HepG2 (cell line): ENCODE data around the gene MMP28. TPM values are rescaled to one million over a fixed set of nuclear protein-coding genes. Genes with fewer than 3 reads are reported as not detected.
A peak's percentile ranks its signal among the peaks of the same experiment; 100 is the strongest.

Experiments used
- CCDC6 ChIP-seq: sonication (generic); formaldehyde crosslinking; IDR thresholded peaks from 2 replicates; pipeline ENCODE4 v1.8.1; 2022; ENCODE audit warnings: mild to moderate bottlenecking, missing genetic modification reagents, moderate library complexity
- ELF1 ChIP-seq: sonication (generic); formaldehyde crosslinking; IDR thresholded peaks from 2 replicates; pipeline ENCODE4 v1.4.0; 2020; ENCODE audit warnings: missing genetic modification reagents
- HOXA3 ChIP-seq: sonication (generic); formaldehyde crosslinking; IDR thresholded peaks from 2 replicates; pipeline ENCODE4 v1.5.0; 2020; ENCODE audit warnings: missing genetic modification reagents
- ISX ChIP-seq: sonication (generic); formaldehyde crosslinking; conservative IDR thresholded peaks from 2 replicates; pipeline ENCODE4 v1.5.0; 2020; ENCODE audit warnings: missing genetic modification reagents
- MAZ ChIP-seq, 2 experiments: sonication (generic) in 1 of 2; formaldehyde crosslinking in 1 of 2; IDR thresholded peaks; 2 replicates each; pipeline versions ENCODE4 v1.5.0 to v1.6.1; 2012 to 2020; ENCODE audit warnings: low read depth in 2 of 2, mild to moderate bottlenecking in 2 of 2, borderline replicate concordance in 1 of 2, improper control_type of control experiment in 1 of 2, low read length in 1 of 2, missing genetic modification reagents in 1 of 2, moderate library complexity in 1 of 2
- NFKB2 ChIP-seq: sonication (generic); formaldehyde crosslinking; IDR thresholded peaks from 2 replicates; pipeline ENCODE4 v1.4.0; 2020; ENCODE audit warnings: missing genetic modification reagents, borderline replicate concordance
- POLR2G ChIP-seq: fragments of 200-400 bp; formaldehyde crosslinking; IDR thresholded peaks from 2 replicates; pipeline ENCODE4 v1.6.1; 2018; ENCODE audit warnings: mild to moderate bottlenecking, low read depth, low read length, moderate library complexity
- REPIN1 ChIP-seq: sonication (generic); formaldehyde crosslinking; IDR thresholded peaks from 2 replicates; pipeline ENCODE4 v1.8.0; 2022; ENCODE audit warnings: missing genetic modification reagents, low read depth, mild to moderate bottlenecking, borderline replicate concordance
- TEAD3 ChIP-seq: optimal IDR thresholded peaks from 2 replicates; pipeline ENCODE3; 2016; ENCODE audit warnings: borderline replicate concordance
- XRCC5 ChIP-seq: fragments of 200-400 bp; formaldehyde crosslinking; optimal IDR thresholded peaks from 2 replicates; pipeline ENCODE3; 2017; ENCODE audit warnings: mild to moderate bottlenecking, low read length
- ZMYM4 ChIP-seq: sonication (generic); formaldehyde crosslinking; IDR thresholded peaks from 2 replicates; pipeline ENCODE4 v1.8.1; 2023; ENCODE audit warnings: mild to moderate bottlenecking, missing genetic modification reagents
- ZNF382 ChIP-seq: sonication (generic); formaldehyde crosslinking; IDR thresholded peaks from 2 replicates; pipeline ENCODE4 v1.5.0; 2020; ENCODE audit warnings: missing genetic modification reagents, mild to moderate bottlenecking, borderline replicate concordance
- polyA plus RNA-seq, 8 experiments: library from polyadenylated mRNA; depleted of rRNA in 3 of 8; stranded (reverse) in 7 of 8; unstranded in 1 of 8; fragments of >200 nt; fragmentation: Illumina TruSeq in 4 of 8; extraction: Trizol in 4 of 8; gene quantifications; 2 replicates each; pipeline versions ENCODE4 v1.2.1 to v1.2.3, GENCODE V29; 2011 to 2016; ENCODE audit warnings: low read depth in 4 of 8, missing spikeins in 1 of 8, mixed read lengths in 1 of 8; ENCODE audit not compliant: insufficient read depth in 1 of 8
- total RNA-seq, 5 experiments: library from RNA; depleted of rRNA; stranded (reverse); fragments of >200 nt; fragmentation: Illumina TruSeq; extraction: Trizol; gene quantifications; 2 replicates each; pipeline ENCODE4 v1.2.3, GENCODE V29; 2016; ENCODE audit warnings: low read depth in 1 of 5
- TF ChIP-seq, protein P1 (sequence below): IDR thresholded peaks from 2 replicates; pipeline ENCODE4 v1.4.0; 2020; ENCODE audit warnings: mild to moderate bottlenecking, missing genetic modification reagents
- TF ChIP-seq, protein P2 (sequence below): sonication (generic); formaldehyde crosslinking; IDR thresholded peaks from 2 replicates; pipeline ENCODE4 v1.9.0; 2022; ENCODE audit warnings: missing genetic modification reagents, mild to moderate bottlenecking, borderline replicate concordance
- TF ChIP-seq, protein P3 (sequence below): sonication (generic); formaldehyde crosslinking; conservative IDR thresholded peaks from 2 replicates; pipeline ENCODE4 v1.4.0; 2020; ENCODE audit warnings: mild to moderate bottlenecking, missing genetic modification reagents, moderate library complexity
- TF ChIP-seq, protein P4 (sequence below): sonication (generic); formaldehyde crosslinking; IDR thresholded peaks from 2 replicates; pipeline ENCODE4 v1.4.0; 2020; ENCODE audit warnings: missing genetic modification reagents

MMP28 gene
- total and polyA plus RNA-seq, 2 of the 13 experiments (the other 11 are each of a cell fraction or from before 2014, with no cell fraction given) = not detected

DNA sequence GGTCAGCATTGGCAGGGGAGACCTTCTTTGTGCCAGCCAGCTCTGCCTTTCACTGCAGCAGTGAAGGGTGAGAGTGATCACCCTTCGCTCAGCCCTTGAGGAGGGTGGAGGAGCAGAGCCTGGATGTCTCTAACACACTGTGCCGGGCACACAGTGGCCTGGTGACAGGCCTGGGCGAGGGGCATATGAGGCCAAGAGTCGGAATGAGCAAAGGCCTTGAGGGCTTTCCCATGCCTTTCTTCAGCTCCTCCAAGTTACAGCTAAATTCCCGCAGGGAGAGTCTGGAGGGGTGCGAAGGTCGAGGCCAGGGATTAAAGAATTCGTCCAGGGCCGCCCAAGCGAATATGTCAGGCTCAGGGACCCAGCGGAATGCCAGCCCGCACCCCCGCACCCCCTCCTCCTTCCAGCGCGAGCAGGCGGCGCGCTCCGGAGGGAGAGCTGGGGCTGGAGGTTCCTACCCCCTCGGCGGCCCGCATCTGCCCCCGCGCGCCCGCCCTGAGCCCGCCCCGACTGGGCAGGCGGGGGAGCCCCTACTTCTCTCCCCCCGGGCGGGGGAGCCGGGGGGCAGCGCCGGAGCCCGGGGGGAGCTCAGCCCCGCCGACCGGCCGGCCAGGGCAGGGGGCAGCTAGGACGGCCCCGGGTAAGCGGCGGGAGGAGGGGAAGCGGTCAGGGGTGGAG is 64.1 kb downstream of the MMP28 start, which contains the start of gene RASL10B (continued):
- TF ChIP-seq, protein P1, sequence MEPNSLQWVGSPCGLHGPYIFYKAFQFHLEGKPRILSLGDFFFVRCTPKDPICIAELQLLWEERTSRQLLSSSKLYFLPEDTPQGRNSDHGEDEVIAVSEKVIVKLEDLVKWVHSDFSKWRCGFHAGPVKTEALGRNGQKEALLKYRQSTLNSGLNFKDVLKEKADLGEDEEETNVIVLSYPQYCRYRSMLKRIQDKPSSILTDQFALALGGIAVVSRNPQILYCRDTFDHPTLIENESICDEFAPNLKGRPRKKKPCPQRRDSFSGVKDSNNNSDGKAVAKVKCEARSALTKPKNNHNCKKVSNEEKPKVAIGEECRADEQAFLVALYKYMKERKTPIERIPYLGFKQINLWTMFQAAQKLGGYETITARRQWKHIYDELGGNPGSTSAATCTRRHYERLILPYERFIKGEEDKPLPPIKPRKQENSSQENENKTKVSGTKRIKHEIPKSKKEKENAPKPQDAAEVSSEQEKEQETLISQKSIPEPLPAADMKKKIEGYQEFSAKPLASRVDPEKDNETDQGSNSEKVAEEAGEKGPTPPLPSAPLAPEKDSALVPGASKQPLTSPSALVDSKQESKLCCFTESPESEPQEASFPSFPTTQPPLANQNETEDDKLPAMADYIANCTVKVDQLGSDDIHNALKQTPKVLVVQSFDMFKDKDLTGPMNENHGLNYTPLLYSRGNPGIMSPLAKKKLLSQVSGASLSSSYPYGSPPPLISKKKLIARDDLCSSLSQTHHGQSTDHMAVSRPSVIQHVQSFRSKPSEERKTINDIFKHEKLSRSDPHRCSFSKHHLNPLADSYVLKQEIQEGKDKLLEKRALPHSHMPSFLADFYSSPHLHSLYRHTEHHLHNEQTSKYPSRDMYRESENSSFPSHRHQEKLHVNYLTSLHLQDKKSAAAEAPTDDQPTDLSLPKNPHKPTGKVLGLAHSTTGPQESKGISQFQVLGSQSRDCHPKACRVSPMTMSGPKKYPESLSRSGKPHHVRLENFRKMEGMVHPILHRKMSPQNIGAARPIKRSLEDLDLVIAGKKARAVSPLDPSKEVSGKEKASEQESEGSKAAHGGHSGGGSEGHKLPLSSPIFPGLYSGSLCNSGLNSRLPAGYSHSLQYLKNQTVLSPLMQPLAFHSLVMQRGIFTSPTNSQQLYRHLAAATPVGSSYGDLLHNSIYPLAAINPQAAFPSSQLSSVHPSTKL = peak; percentile 29; the same call in 1 of the 2 replicates
- TF ChIP-seq HOXA3 (CRISPR knock-in tag) (peak; percentile 24; the same call in 1 of the 2 replicates), ZNF382 (CRISPR knock-in tag) (no peak), REPIN1 (0 out of 2 replicates have a peak, but pooled peaks have one; percentile 41), ISX (CRISPR knock-in tag) (no peak), XRCC5 (peak; percentile 55), POLR2G (peak; percentile 54), NFKB2 (CRISPR knock-in tag) (peak; percentile 34; the same call in 1 of the 2 replicates), TEAD3 (peak; percentile 68), ELF1 (CRISPR knock-in tag) (no peak), ZMYM4 (peak; percentile 50; the same call in 1 of the 2 replicates), MAZ (IDR thresholded peaks at IDR 0.05; ENCODE audit: borderline replicate concordance, low read depth, low read length) (peak; percentile 66; the same call in 1 of the 2 replicates), MAZ (CRISPR knock-in tag; IDR thresholded peaks at IDR 0.05; ENCODE audit: low read depth) (peak; percentile 62), CCDC6 (CRISPR knock-in tag) (0 out of 2 replicates have a peak, but pooled peaks have one; percentile 38)
- TF ChIP-seq, protein P2, sequence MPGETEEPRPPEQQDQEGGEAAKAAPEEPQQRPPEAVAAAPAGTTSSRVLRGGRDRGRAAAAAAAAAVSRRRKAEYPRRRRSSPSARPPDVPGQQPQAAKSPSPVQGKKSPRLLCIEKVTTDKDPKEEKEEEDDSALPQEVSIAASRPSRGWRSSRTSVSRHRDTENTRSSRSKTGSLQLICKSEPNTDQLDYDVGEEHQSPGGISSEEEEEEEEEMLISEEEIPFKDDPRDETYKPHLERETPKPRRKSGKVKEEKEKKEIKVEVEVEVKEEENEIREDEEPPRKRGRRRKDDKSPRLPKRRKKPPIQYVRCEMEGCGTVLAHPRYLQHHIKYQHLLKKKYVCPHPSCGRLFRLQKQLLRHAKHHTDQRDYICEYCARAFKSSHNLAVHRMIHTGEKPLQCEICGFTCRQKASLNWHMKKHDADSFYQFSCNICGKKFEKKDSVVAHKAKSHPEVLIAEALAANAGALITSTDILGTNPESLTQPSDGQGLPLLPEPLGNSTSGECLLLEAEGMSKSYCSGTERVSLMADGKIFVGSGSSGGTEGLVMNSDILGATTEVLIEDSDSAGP (CRISPR knock-in tag) = 0 out of 2 replicates have a peak, but pooled peaks have one; percentile 45
- TF ChIP-seq, protein P3, sequence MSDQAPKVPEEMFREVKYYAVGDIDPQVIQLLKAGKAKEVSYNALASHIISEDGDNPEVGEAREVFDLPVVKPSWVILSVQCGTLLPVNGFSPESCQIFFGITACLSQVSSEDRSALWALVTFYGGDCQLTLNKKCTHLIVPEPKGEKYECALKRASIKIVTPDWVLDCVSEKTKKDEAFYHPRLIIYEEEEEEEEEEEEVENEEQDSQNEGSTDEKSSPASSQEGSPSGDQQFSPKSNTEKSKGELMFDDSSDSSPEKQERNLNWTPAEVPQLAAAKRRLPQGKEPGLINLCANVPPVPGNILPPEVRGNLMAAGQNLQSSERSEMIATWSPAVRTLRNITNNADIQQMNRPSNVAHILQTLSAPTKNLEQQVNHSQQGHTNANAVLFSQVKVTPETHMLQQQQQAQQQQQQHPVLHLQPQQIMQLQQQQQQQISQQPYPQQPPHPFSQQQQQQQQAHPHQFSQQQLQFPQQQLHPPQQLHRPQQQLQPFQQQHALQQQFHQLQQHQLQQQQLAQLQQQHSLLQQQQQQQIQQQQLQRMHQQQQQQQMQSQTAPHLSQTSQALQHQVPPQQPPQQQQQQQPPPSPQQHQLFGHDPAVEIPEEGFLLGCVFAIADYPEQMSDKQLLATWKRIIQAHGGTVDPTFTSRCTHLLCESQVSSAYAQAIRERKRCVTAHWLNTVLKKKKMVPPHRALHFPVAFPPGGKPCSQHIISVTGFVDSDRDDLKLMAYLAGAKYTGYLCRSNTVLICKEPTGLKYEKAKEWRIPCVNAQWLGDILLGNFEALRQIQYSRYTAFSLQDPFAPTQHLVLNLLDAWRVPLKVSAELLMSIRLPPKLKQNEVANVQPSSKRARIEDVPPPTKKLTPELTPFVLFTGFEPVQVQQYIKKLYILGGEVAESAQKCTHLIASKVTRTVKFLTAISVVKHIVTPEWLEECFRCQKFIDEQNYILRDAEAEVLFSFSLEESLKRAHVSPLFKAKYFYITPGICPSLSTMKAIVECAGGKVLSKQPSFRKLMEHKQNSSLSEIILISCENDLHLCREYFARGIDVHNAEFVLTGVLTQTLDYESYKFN (CRISPR knock-in tag) = peak; percentile 17; the same call in 1 of the 2 replicates
- TF ChIP-seq, protein P4, sequence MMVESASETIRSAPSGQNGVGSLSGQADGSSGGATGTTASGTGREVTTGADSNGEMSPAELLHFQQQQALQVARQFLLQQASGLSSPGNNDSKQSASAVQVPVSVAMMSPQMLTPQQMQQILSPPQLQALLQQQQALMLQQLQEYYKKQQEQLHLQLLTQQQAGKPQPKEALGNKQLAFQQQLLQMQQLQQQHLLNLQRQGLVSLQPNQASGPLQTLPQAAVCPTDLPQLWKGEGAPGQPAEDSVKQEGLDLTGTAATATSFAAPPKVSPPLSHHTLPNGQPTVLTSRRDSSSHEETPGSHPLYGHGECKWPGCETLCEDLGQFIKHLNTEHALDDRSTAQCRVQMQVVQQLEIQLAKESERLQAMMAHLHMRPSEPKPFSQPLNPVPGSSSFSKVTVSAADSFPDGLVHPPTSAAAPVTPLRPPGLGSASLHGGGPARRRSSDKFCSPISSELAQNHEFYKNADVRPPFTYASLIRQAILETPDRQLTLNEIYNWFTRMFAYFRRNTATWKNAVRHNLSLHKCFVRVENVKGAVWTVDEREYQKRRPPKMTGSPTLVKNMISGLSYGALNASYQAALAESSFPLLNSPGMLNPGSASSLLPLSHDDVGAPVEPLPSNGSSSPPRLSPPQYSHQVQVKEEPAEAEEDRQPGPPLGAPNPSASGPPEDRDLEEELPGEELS (CRISPR knock-in tag) = 0 out of 2 replicates have a peak, but pooled peaks have one; percentile 32
